Endothelial cell of umbilical vein (primary cell): ENCODE results near the gene NCKAP5. TPM values are rescaled to one million over a fixed set of nuclear protein-coding genes. Genes with fewer than 3 reads are reported as not detected.

Experiments
- BruUV-seq: library from RNA; stranded (reverse); fragments of 400-500 nt; replicated peaks from 2 replicates; lab custom pipeline; 2021; lab: Mats Ljungman, UMichigan
- CTCF ChIA-PET: fragments of 300-600, 350-600 bp; sonication (Branson Sonifier 250); formaldehyde crosslinking; loops from one replicate; lab custom pipeline; 2021; ENCODE audit warnings: antibody characterized with exemption, inconsistent platforms; lab: Charles Lee
- POLR2A ChIA-PET: fragments of 300-600, 350-600 bp; sonication (Branson Sonifier 250); formaldehyde crosslinking; loops from one replicate; lab custom pipeline; 2021; ENCODE audit warnings: antibody characterized with exemption, inconsistent platforms; lab: Charles Lee
- DNase-seq: peaks from one replicate; pipeline ENCODE4 v3.0.0-alpha.2; 2011; ENCODE audit warnings: low read depth, low spot score
- FAIRE-seq: peaks from 2 replicates; lab custom pipeline; 2011; peaks lifted over from hg19 to GRCh38; lab: Jason Lieb, UNC
- H2AFZ ChIP-seq: 2 replicates; pipeline ENCODE4 v1.6.0; 2012; ENCODE audit warnings: low read depth, low read length, control low read depth, inconsistent platforms
- H3K27ac ChIP-seq: 2 replicates; pipeline ENCODE4 v1.5.1; 2011; ENCODE audit warnings: low read depth, mild to moderate bottlenecking, control low read depth, low read length, moderate library complexity; ENCODE audit not compliant: insufficient read depth
- H3K27me3 ChIP-seq, 2 experiments: 2 replicates each; pipeline versions ENCODE4 v1.6.0 to v1.6.1; 2011; ENCODE audit warnings: low read length in 2 of 2, mixed read lengths in 1 of 2; ENCODE audit not compliant: control insufficient read depth in 2 of 2, insufficient read depth in 2 of 2
- H3K36me3 ChIP-seq, 2 experiments: 2 replicates in 1 of 2; 3 replicates in 1 of 2; pipeline ENCODE4 v1.5.1; 2011; ENCODE audit warnings: low read length in 2 of 2, mild to moderate bottlenecking in 1 of 2, moderate library complexity in 1 of 2; ENCODE audit not compliant: control insufficient read depth in 2 of 2, insufficient read depth in 2 of 2; ENCODE audit errors: extremely low read depth in 1 of 2
- H3K4me1 ChIP-seq: 3 replicates; pipeline ENCODE4 v1.5.1; 2011; ENCODE audit warnings: mild to moderate bottlenecking, low read length; ENCODE audit not compliant: control insufficient read depth, insufficient read depth; ENCODE audit errors: extremely low read depth
- H3K4me2 ChIP-seq: 2 replicates; pipeline ENCODE4 v1.6.1; 2011; ENCODE audit warnings: low read length, control low read depth, mixed read lengths; ENCODE audit not compliant: insufficient read depth
- H3K4me3 ChIP-seq, 3 experiments: fragments of 200-600 bp in 1 of 3; sonication (generic), shearing (Covaris generic) in 1 of 3; replicated peaks in 1 of 3; 2 replicates each; pipeline ENCODE4 v1.5.1; 2011 to 2016; ENCODE audit warnings: control low read depth in 3 of 3, low read length in 3 of 3, mild to moderate bottlenecking in 2 of 3, inconsistent platforms in 1 of 3, low read depth in 1 of 3, moderate library complexity in 1 of 3; ENCODE audit not compliant: insufficient read depth in 1 of 3
- H3K79me2 ChIP-seq: 2 replicates; pipeline ENCODE4 v1.6.0; 2012; ENCODE audit warnings: low read length, inconsistent platforms; ENCODE audit not compliant: control insufficient read depth, insufficient read depth
- H3K9ac ChIP-seq: replicated peaks from 2 replicates; pipeline ENCODE3; 2011; ENCODE audit warnings: low read length, control low read depth; ENCODE audit not compliant: insufficient read depth; ENCODE audit errors: extremely low read depth
- H3K9me1 ChIP-seq: replicated peaks from 3 replicates; pipeline ENCODE4 v1.6.0; 2011; ENCODE audit warnings: mild to moderate bottlenecking, low read length; ENCODE audit not compliant: control insufficient read depth, insufficient read depth; ENCODE audit errors: extremely low read depth
- H3K9me3 ChIP-seq: replicated peaks from 2 replicates; pipeline ENCODE4 v1.5.1; 2012; ENCODE audit warnings: low read length, inconsistent platforms; ENCODE audit not compliant: control insufficient read depth, insufficient read depth
- H4K20me1 ChIP-seq: replicated peaks from 2 replicates; pipeline ENCODE3; 2011; ENCODE audit warnings: mild to moderate bottlenecking, low read length; ENCODE audit not compliant: control insufficient read depth, insufficient read depth; ENCODE audit errors: extremely low read depth
- CTCF ChIP-seq, 2 donors: IDR thresholded peaks; 1 replicate in 1 of 2; 2 replicates in 1 of 2; pipeline ENCODE4 v1.5.1; 2011; ENCODE audit warnings: low read length in 2 of 2, mild to moderate bottlenecking in 2 of 2, moderate library complexity in 2 of 2, control low read depth in 1 of 2, inconsistent platforms in 1 of 2, low read depth in 1 of 2; ENCODE audit not compliant: insufficient read depth in 1 of 2; ENCODE audit errors: extremely low read depth in 1 of 2
- EZH2 ChIP-seq: IDR thresholded peaks from 2 replicates; pipeline ENCODE4 v1.6.1; 2012; ENCODE audit warnings: borderline replicate concordance, low read depth, mild to moderate bottlenecking, moderate library complexity, low read length, inconsistent platforms; ENCODE audit not compliant: severe bottlenecking
- FOS ChIP-seq: IDR thresholded peaks from 2 replicates; pipeline ENCODE4 v1.6.1; 2011; ENCODE audit warnings: mild to moderate bottlenecking, low read length, moderate library complexity, borderline replicate concordance; ENCODE audit not compliant: insufficient read depth
- GATA2 ChIP-seq: IDR thresholded peaks from 2 replicates; pipeline ENCODE4 v1.7.0; 2011; ENCODE audit warnings: low read depth, mild to moderate bottlenecking, moderate library complexity, mixed read lengths, low read length; ENCODE audit not compliant: insufficient read length, insufficient read depth
- JUN ChIP-seq: IDR thresholded peaks from 2 replicates; pipeline ENCODE4 v1.6.1; 2011; ENCODE audit warnings: borderline replicate concordance, low read depth; ENCODE audit not compliant: insufficient read length, insufficient read depth
- MAX ChIP-seq: IDR thresholded peaks from 2 replicates; pipeline ENCODE4 v1.6.1; 2011; ENCODE audit not compliant: insufficient read depth, insufficient read length
- MYC ChIP-seq: IDR thresholded peaks from one replicate; pipeline ENCODE4 v1.6.1; 2011; ENCODE audit warnings: mild to moderate bottlenecking, low read depth, low read length
- POLR2A ChIP-seq: IDR thresholded peaks from 2 replicates; pipeline ENCODE4 v1.6.1; 2012; ENCODE audit warnings: low read depth, mild to moderate bottlenecking, control low read depth, low read length
- POLR2AphosphoS5 ChIP-seq: IDR thresholded peaks from 2 replicates; pipeline ENCODE4 v1.6.1; 2012; ENCODE audit warnings: low read depth, mild to moderate bottlenecking, control low read depth, low read length, moderate library complexity; ENCODE audit not compliant: insufficient read depth
- dilution Hi-C: fragments of 300-500 bp; cut with MboI; formaldehyde crosslinking; loops from one replicate; pipeline ENCODE4 v1.15.0; 2019; ENCODE audit warnings: low sequenced_read_pairs; ENCODE audit not compliant: extremely low pct_ligation_motif_present
- intact Hi-C: fragments of 100-400 bp; cut with micrococcal nuclease; formaldehyde crosslinking; loops from one replicate; pipeline ENCODE4 v1.10.0; 2022
- polyA plus RNA-seq, 4 experiments: library from polyadenylated mRNA; depleted of rRNA in 3 of 4; stranded (reverse) in 3 of 4; unstranded in 1 of 4; fragments of >200 nt; gene quantifications; 2 replicates each; pipeline versions ENCODE4 v1.2.1 to v1.2.3, GENCODE V29; 2011 to 2012; ENCODE audit warnings: missing spikeins in 1 of 4
- total RNA-seq: library from RNA; stranded (reverse); gene quantifications from 2 replicates; pipeline ENCODE4 v1.2.3, GENCODE V29; 2021

The NCKAP5 gene
- total and polyA plus RNA-seq, 2 donors (not counting 3 experiments of a cell fraction or from before 2014, with no cell fraction given): 0.47 to 3.3 TPM

GRCh38 chr2:132741754-132742153, 826.5 kb downstream of the NCKAP5 start:
- no peak for TF ChIP-seq FOS
- TF ChIP-seq JUN: no peak
- TF ChIP-seq POLR2A: no peak
- DNase-seq (no peak), FAIRE-seq (no peak)
- no peak overlapping the region for H3K4me2 ChIP-seq
- ChIA-PET CTCF (no interaction called here), POLR2A (no interaction called here)
- H2AFZ ChIP-seq: no peak overlapping the region
- BruUV-seq: no TSS peak
- intact Hi-C loops: no loop called here
- no peaks in the 10 kb centered on the region for H3K36me3 ChIP-seq
- dilution Hi-C loops: no loop called here
- no peaks in the 10 kb centered on the region for H3K27me3 ChIP-seq
- H3K4me3 ChIP-seq: no peak overlapping the region
- no peaks in the 10 kb centered on the region for H3K4me1 ChIP-seq
- no peaks in the 10 kb centered on the region for H3K9me3 ChIP-seq
- no peak overlapping the region for H3K9ac ChIP-seq
- no peaks in the 10 kb centered on the region for H4K20me1 ChIP-seq
- H3K9me1 ChIP-seq: no peaks in the 10 kb centered on the region
- H3K79me2 ChIP-seq: no peaks in the 10 kb centered on the region
- no peak overlapping the region for H3K27ac ChIP-seq

- Histone ChIP-seq H3K27ac (no peak overlapping the region), H2AFZ (no peak overlapping the region), H3K9me3 (no peaks in the 10 kb centered on the region), H4K20me1 (no peaks in the 10 kb centered on the region), H3K79me2 (no peaks in the 10 kb centered on the region), H3K9me1 (no peaks in the 10 kb centered on the region), H3K27me3 (no peaks in the 10 kb centered on the region), H3K4me2 (no peak overlapping the region), H3K9ac (no peak overlapping the region), H3K4me1 (no peaks in the 10 kb centered on the region), H3K36me3 (no peaks in the 10 kb centered on the region), H3K4me3 (no peak overlapping the region)
- BruUV-seq: no TSS peak
- TF ChIP-seq MAX: no peak
- TF ChIP-seq GATA2: no peak
- TF ChIP-seq EZH2: no peak
- no peak for TF ChIP-seq POLR2AphosphoS5
- TF ChIP-seq JUN: no peak
- no peak for TF ChIP-seq FOS
- TF ChIP-seq MYC: no peak
- no peak for TF ChIP-seq CTCF (IDR thresholded peaks at IDR 0.05; ENCODE audit: extremely low read depth in 1 of 2, insufficient read depth in 1 of 2, low read depth in 1 of 2, low read length in 2 of 2)
- TF ChIP-seq POLR2A: no peak
- dilution Hi-C loops (no loop called here), intact Hi-C loops (no loop called here)
- DNase-seq: no peak
- ChIA-PET POLR2A (no interaction called here), CTCF (no interaction called here)
- no peak for FAIRE-seq
Observed at GRCh38 chr2:132740081-132740720, 828.1 kb downstream of the NCKAP5 start.
